Right ventricle myocardium inferior (tissue), 1 donor: ENCODE results near the gene ST3GAL5. TPM values are rescaled to one million over a fixed set of nuclear protein-coding genes. Genes with fewer than 3 reads are reported as not detected.
A peak's percentile ranks its signal among the peaks of the same experiment; 100 is the strongest.

ENCODE experiments used
- ATAC-seq: fragments of 200-7000 bp; cut with Tn5 transposase; one replicate; pipeline ENCODE4 v1.9.1; 2020; ENCODE audit warnings: mild to moderate bottlenecking, moderate library complexity
- DNase-seq: peaks from one replicate; pipeline ENCODE4 v3.0.0; 2021; ENCODE audit errors: missing footprints
- intact Hi-C: fragments of 100-400 bp; cut with DNase I; formaldehyde crosslinking; loops from one replicate; pipeline ENCODE4 v1.11.0; 2022
- total RNA-seq: library from RNA; stranded (reverse); fragmentation: NEBNext Ultra II Directional; extraction: Animal tissue kit (Norgen Biotek cat#: 25700); gene quantifications from one replicate; pipeline ENCODE4 v1.2.1, GENCODE V29; 2021
- donor health status: DM: no; HTN: yes; CAD: no; lungs with severe emphysema.

ST3GAL5 gene
- total RNA-seq, 1 donor from 2014 or later, result 6.8 TPM

DNA sequence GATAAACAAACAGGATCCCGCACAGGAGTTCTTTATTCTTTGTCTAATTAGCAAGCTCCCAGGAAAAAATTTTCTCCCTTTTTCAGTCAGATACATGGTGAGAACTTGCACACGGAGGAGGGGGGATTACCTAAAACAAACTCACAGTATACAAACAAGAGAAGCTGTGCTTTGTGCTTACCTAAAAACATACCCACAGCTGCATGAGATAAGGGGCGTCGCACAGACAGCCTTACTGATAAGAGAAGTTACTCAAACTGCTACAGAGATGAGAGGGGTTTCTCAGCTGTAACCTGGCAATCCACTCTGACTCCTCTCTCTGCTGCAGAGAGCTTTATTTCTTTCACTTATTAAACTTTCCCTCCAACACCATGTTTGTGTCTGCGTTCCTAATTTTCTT, 32.9 kb upstream of the ST3GAL5 start:
- no peak for DNase-seq
- no peak for ATAC-seq
- intact Hi-C loops, result loop anchor here (5.0 kb wide), 1 partner anchor 34 kb away; the partner anchor contains the start of gene ST3GAL5

DNA sequence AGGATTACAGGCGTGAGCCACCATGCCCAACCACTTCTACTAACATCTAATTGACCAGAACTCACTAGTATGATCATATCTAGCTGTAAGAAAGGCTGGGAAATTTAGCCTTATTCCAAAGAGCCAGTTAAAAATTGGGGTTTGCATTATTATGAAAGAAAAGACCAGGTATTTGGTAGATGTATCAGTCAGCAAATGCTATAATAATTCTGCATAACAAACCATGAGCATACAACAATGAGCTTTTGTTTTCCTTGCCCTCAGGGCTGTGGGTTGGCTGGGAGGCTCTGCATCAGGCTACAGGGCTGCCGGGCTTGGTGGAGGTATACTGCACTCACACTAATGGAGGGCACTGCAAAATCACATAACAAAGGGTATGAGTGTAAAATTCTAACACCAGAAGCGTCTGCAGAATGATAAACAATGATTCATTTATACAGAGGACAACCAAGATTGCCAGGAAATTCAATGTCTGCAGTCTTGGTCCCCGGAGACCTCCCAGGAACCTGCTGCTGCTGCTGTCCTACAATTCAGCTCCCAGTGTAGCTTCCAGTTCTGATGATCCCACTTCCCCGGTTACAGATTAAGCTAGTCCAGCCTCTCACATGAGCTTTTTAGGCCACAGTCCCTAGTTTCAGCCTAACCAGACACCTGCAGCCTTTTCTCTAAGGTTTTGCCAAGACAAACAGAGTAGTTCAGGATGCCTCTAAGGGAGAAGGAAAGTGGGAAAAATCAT, 32.2 kb upstream of the ST3GAL5 start:
- intact Hi-C loops, result loop anchor here (5.0 kb wide), 1 partner anchor 34 kb away; the partner anchor contains the start of gene ST3GAL5
- DNase-seq (no peak), ATAC-seq (peak; percentile 71)

DNA sequence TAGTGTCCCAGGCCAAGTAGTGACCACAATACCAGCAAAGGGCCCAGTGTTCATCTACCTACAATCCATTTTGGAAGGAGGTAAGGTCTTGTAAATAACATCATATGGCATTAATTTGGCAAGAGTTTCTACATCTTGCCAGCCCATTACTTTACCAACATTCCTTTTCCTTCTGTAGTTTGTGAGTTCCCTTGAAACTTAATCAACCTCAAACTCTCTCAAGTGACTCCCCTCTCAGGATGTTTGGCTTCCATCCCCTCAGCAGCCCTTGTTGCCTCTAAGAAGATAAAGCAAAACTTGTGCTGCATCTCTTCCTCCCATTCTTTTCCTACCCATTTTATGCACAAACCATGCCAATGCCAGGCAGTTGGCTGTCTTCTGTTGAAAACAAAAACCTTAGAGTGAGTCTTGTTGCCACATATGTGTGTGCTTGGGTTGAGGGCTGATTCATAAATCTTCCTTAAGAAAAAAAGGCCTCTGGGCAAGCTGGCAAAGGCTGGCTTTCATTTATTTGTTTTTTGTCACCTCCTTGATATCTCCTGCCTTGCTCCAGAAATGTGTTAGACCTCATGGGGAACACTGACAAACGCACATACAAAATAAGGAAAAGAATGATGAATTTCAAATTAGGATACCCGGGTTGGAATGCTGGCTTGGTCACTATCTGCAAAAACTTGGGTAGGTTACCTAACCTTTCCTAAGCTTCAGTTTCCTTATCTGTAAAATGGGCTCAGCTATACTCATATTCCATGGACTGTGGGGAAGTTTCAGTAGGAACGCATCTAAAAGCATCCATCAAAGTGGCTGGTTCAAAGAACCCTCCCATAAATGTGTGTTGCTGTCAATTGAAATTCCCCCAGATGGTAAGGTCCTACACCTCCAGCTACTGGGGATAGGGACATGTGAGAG, 29.4 kb upstream of the ST3GAL5 start:
- ATAC-seq (no peak), DNase-seq (no peak)
- intact Hi-C loops, result no loop called here

DNA sequence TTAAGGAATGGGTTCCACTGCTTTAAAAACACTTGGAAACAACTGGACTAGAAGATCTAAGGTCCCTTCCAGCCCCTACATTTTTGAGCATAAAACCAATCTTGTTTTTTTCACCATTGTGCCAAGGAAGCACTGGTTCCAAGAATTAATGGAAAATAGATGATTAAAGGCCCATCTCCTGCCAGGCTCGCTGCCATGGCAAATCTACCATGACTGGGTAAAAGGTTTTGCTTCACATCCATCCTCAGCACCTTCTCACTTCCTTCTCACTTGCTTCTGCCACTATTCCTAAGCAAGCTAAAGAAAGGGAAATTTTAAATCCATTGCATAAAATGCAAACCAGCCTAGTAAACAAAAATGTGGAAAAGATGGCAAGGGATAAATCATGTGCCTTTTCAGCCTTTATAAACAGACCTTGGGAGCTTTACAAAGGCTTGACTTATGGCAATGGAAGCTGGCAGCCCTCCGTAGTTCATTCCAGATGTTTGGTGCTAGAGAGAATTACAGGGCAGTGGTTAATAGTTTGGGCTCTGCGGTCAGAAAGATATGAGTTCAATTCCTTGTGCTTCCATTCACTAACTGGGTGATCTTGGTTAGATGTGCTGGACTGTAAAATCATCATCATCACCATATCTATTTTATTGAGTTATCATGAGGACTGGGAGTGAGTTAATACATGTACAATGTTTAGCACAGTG, 27.0 kb upstream of the ST3GAL5 start:
- DNase-seq, result no peak
- intact Hi-C loops, result no loop called here
- ATAC-seq, result no peak

DNA sequence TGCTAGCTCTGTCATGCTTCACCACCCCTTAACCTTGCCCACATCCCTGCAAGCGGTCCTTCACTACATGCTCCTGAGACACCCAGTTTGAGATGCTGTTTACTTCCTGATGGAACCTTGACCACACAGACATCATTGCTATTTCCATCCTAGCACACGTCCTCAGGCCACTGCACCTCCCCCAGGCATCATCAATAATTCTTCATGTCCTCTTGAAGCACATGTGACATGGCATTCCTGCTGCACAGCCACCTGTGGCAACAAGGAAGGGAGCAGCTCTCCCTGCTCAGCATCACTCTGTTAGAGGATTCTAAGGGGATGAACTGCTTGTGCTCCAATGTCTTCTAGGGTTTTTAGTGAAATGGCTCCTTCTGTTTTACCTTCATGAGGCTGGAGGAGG, 26.1 kb upstream of the ST3GAL5 start:
- intact Hi-C loops, result no loop called here
- ATAC-seq, result no peak

DNA sequence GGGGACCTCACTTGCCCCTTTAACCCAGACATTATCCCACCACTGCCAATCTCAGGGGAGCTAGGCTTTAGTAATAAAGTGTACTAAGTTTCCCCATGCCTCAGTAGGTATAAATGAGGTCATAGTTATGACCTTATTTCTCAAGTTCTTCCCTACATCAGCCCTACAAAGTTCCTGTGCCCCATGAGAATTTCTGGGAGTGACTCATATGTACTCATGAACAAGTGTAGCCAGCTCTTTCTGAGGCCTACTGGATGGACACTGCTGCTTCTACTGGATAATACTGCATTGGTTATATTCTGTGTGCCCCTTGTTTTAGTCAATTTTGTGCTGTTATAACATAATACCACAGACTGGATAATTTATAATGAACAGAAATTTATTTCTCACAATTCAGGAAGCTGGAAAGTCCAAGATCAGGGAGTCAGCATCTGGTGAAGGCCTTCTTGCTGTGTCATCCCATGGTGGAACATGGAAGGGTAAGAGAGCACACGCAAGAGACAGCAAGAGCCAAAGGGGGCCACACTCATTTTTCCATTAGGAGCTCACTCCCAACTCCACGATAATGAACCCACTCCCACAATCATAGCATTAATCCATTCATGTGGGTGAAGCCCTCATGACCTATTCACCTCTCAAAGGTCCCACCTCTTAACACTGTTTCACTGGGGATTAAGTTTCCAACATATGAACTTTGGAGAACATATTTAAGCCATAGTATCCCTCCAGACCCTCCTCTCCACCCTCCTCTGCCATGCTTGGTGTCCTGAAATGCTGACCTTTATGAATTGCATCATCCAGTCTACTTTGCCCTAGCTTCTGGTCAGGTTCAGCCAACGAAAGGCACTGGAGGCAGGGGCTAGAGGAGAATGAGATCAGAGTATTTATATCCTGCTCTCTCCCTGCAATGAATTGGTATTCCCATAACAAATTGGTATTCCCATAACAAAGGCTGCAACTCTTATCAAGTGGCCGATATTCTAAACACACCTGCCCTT, 25.4 kb upstream of the ST3GAL5 start:
- intact Hi-C loops, result no loop called here
- DNase-seq (no peak), ATAC-seq (peak; percentile 89)

More for the DNA sequence above, 26.1 kb upstream of the ST3GAL5 start:
- no peak for DNase-seq

DNA sequence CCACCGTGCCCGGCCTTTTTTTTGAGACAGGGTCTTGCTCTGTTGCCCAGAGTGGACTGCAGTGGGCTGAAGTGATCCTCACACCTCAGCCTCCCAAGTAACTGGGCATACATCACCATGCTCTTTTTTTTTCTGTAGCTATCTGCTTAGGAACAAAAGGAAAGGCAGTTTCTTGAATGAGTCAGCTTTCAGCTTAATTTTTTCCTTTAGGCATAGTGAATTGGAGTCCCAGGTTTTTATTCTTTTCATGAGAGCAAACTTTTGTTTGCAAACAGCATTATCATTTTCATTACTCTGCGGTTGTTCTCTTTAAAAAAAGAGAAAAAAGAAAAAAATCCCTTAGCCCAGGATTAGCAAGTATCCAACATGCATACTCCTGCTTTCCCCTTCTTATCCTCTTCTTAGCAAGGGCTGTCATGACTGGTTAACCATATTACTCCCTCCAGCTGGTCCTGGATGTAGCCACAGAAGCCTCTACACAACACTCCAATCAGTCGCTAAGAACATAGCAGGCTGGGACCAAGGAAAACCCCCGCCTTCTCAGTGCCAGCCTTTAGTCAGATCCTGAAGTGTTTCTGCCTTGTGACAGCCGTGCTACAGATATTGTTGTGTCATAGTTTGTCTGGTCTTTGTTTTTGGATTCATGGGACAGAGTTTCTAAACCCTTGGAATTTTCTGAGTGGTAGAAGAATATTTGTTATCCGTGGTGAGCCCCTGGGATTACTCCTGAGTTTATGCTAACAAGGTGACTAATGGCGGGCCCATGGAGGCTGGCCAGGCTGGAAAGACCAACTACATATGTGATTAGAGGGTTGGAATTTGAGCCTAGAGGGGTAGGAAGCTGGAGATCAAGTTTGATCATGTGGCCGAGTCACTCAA, 23.3 kb upstream of the ST3GAL5 start:
- intact Hi-C loops, result no loop called here
- DNase-seq (no peak), ATAC-seq (peak; percentile 17)

DNA sequence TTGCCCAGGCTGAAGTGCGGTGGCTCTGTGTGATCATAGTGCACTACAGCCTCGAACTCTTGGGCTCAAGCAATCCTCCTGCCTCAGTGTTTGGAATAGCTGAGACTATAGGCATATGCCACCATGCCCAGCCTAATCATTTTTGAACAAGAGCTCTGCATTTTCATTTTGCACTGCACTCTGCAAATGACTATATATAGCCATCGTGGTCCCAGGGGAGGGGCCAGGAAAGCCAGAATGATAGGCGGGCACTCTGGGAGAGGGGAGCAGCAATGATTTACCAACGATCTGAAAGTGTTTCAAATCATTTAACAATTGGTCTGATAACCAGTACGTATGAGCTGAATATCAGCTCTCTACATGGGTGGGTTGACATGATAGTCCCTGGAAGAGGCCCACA, 22.3 kb upstream of the ST3GAL5 start:
- intact Hi-C loops, result no loop called here
- ATAC-seq, result no peak
- no peak for DNase-seq

DNA sequence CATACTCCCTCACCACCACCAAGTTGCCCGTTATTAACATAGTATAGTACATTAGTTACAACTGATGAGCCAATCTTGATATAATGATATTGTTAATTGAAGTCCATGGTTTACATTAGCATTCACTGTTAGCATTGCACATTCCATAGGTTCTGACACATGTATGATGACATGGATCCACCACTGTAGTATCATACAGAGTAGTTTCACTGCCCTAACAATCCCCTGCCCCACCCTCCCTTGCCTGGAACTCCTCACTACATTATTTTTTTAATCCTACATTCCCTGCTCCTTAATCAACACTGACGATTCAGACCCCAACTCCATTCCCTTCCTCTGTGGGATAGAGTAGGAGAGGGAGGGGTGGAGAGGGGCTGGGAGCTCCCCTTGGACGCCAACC, 20.2 kb upstream of the ST3GAL5 start:
- no peak for DNase-seq
- no peak for ATAC-seq
- intact Hi-C loops, result no loop called here

DNA sequence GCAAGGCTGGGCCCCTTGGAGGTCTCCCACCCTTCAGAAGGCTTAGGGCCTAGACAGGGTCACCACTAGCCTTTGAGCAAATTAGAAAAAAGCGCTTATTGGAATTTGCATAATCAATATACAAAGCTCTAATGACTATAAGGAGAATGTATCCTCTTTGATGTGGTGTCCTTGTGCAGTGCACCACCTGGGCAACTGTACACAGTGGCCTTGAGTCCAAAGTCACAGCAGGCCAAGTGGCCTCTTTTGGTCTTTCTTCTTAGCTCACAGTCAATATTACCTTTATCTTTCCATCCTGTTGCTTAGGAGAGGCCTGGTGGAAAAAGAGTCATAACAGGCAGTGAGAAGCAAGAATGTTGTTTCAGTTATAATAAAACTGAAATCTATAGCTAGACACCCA, 19.7 kb upstream of the ST3GAL5 start:
- intact Hi-C loops, result no loop called here
- no peak for DNase-seq
- no peak for ATAC-seq

DNA sequence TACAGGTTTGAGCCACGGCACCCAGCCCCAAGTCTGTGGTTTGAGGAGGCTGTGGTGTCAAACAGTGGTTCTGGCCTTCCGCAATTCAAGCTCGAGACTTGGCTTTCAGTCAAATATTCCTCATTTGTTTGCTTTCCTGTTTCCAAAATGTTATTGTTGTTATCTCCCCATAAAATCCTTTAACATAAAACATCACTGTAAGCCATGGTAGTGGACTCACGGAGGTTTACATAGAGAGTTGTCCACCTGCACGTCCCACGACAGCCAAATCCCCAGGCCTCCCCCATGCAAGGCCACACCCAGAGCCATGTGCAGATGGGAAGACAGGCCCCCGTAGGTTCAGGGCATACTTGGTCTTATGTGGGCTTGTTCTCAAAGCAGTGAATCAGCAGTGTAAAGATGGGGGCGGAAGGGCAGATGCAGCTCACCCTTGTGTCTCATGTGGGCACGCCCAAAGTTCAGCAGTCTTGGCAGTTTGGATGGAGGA, 18.9 kb upstream of the ST3GAL5 start:
- no peak for ATAC-seq
- intact Hi-C loops, result no loop called here
- DNase-seq, result no peak

DNA sequence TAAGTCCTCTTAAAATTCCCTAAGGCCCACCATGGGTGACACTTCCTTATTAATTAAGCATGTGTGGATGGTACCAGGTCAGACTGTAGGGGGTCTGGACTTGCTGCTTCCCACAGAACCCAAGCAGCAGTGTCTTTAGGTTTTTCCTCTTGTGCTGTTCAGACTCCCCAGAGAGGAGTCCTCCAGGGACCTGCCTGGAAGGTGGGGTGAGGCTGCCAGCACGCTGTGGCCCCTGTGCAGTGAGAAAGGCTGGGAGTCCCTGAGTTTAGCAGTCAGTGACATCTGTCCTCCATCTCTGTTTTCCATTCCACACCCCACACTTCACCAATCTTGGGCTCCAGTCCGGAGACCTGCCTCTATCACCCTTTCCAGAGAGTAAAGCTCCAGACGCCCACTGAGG, 18.0 kb upstream of the ST3GAL5 start:
- intact Hi-C loops, result no loop called here
- ATAC-seq (no peak), DNase-seq (no peak)

DNA sequence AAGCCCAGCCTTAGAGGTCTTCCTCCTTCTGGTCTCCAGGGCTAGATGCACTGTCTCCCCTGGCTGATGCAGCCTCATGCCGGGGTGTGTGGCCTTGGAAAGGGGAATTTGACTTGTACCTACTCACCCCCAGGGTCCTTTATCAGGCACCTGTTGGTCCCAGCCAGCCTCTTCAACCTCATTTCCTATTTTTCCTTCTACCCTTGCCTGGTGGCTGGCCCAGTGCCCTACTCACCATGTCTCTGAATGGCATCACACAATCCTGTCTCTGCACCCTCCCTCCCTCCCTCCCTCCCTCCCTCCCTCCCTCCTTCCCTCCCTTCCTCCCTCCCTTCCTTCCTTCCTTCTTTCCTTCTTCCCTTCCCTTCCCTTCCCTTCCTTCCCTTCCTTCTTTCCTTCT, 17.1 kb upstream of the ST3GAL5 start:
- intact Hi-C loops, result no loop called here
- ATAC-seq (peak; percentile 3), DNase-seq (no peak)

DNA sequence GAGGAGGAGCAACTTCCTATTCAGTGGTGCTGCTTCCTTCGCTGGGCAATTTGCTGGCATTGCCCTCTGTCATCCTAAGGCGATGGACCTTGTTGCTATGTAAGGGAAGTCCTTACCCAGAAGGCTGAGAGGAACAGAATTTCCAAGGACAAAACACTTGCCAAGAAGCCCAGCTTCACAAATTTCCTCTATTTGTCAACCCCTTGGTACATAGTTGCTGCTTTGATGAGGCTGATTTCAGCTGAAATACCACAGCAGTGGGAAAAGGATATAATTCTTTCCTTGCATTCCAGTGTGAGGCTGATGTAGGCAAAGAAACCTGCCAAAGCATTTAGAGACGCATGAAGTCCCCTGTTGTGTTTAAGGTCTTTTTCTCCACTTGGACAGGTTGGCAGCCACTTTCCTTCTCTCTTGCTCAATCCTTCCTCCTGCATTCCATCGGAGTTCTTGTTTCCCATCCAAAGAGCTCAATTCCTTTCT, 16.4 kb upstream of the ST3GAL5 start:
- ATAC-seq (peak; percentile 66), DNase-seq (no peak)
- intact Hi-C loops, result no loop called here

DNA sequence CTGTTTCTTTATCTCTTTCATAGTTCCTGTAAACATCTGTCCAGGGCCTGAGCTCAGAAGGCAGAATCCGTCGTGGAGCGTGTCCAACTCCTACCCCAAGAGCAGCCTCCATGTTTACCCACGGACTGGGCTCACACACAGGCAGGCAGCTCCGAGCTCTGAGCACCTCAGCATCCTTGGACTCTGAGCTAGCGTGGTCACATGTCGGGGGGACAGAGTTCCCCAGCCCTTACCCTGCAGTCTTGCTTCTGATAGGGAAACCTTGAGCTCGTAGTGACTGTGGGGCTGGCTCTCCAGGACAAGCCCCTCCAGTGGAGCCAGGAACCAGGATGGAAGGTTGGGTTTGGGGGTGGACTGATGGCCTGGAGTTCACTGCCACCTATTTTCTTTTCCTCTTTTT, 15.1 kb upstream of the ST3GAL5 start:
- intact Hi-C loops, result no loop called here
- ATAC-seq (no peak), DNase-seq (no peak)

DNA sequence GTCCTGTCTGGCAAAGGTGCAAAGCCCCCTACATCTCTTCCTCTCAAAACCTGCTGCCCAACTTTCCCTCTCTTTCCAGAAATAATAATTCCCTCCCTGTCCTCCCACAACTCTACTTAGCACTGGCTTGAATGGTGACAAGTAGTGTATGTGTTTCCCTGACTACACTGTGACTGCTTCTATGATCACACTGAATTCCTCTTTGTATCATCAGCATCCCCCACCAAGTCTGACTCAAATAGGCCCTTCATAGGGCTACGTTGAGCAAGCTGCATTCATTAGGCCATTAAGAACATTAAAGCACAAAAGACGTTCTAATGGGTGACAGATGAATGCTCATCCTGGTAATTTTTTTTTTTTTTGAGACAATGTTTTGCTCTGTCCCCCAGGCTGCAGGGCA, 13.7 kb upstream of the ST3GAL5 start:
- DNase-seq (no peak), ATAC-seq (no peak)
- intact Hi-C loops, result no loop called here

DNA sequence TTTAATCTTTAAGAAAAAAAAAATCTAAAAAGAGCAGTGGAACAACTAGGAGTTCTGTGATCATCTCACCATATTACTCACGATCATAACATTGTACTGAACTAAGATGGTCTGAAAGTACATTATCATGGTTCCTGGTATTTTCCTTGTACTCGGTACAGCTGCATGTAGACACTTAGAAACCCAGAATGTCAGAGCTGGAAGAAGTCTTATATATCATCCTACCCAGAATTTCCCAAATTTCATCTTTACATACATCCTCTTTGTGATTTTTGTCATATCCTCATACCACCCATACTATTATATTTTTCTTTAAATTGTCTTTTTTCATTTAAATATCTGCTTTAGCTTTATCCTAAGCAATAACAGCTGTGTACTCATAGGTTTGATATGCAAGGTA, 12.4 kb upstream of the ST3GAL5 start:
- ATAC-seq (no peak), DNase-seq (no peak)
- intact Hi-C loops, result no loop called here
